HG02870 (cell line): ENCODE results near the gene RNF14.

ENCODE experiments used
- ATAC-seq: cut with Tn5 transposase; IDR thresholded peaks from one replicate; pipeline ENCODE4 v1.9.1; 2021; ENCODE audit warnings: mild to moderate bottlenecking, moderate library complexity; ENCODE audit not compliant: unreplicated experiment

Gene RNF14

DNA sequence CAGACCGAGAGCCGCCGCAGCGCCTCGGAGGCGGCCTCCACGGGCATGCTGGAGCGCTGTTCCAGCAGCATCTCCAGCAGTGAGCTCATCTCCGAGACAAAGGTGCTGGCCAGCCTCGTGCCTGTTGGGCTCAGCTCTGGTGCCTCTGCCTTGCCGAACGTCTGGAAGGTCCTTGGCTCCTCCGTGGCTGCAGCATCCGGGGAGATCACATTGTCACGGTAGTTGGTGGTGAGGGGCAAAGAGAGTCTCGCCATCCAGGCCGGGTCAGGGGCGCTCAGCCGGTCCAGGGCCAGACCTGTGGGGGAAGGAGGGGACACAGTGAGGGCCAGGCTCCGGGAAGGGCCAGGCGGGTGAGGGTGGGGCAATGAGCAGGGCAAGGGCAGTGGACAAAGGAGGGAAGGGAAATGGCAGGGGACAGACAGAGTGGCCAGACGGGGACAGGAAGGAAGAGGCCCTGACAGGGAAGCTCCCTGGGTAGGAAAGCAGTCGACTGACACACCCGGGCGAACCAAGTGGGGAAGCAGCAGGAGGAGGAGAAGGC lies 23.3 kb upstream of the RNF14 start:
- ATAC-seq: no peak

- no peak for ATAC-seq
Measured at GRCh38 chr5:141947316-141947715, 21.6 kb upstream of the RNF14 start.

- no peak for ATAC-seq
Measured at GRCh38 chr5:141948812-141949211, 20.1 kb upstream of the RNF14 start.

- no peak for ATAC-seq
Measured at GRCh38 chr5:141949511-141949910, 19.4 kb upstream of the RNF14 start.

DNA sequence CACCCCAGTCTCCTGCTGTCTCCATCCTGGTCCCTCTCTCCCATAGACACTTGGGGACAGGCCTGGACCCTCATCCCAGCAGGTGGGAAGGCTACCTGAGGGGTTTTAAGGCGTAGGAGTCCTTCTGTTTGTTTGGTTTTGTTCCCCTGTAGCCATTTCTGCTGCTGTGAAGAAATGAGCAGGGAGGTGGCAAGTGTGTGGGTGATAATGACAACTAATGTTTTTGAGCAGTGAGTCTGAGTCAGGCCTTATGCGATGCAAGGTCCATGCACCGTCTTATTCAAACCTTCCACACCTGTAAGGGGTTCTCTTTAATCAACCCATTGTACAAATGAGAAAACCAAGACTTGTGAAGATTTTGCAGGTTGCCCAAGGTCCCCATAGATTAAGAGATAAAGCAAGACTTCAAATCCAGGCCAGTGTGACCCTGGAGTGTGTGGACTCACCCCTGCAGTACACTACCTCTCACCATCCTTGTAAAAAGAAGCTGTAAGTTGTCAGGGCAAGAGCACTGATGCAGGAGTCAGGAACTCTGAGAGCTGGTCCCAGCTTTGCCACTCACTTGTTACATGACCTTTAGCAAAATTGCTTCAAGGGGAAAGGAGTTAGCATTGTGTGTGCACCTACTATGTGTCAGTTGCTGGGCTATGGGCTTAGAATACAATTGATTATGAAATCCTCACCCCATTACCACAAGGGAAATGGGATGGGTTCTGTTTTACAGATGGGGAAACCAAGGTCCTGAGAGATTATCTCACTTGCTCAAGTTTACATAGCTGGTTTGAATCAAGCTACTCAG lies 18.5 kb upstream of the RNF14 start:
- ATAC-seq: no peak

DNA sequence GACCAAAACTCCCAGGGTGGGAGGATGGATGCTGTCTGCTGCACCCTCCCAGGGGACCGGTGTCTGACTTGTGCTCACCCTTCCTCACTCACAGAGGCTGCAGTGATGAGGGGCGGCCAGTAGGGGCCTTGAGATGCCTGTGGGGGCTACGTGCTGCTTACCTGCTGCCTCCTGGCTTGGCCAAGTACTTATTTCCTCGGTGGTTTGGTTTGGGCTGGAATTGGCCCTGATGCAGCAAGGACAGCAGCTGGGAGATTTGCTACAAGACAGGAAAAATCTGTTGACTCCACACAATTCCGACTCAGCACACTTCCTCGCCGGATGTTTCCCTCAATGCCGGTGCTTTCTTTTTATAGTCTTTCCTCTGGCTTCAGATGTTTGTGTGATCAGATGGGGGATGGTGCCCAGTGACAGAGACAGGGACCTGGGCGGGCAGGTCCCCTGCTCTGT lies 17.5 kb upstream of the RNF14 start:
- ATAC-seq: no peak

- ATAC-seq: no peak
Measured at GRCh38 chr5:141952020-141952419, 16.9 kb upstream of the RNF14 start.

DNA sequence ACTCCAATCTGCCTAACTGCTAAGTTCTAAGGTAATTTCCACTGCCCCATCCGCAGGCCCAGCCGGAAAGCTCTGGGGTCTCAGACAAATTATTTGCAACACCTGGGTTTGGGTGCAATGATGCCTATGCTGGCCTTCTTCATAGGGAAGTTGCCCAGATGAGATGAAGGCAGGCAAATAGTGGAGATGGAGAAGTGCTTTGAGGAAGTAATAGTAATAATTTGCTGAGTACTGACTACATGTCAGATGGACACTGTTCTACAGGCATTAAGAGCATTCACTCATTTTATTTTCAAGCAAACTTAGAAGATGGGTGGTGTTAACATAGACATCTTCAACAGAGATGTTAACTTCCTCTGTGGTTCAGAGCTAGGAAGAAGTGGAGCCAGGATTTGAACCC lies 14.7 kb upstream of the RNF14 start:
- no peak for ATAC-seq

GRCh38 chr5:141957367-141957996 lies 11.4 kb upstream of the RNF14 start:
- ATAC-seq: no peak

GRCh38 chr5:141958113-141958512 lies 10.8 kb upstream of the RNF14 start, which contains the start of gene PCDH12:
Gene PCDH12 (minus strand): TSS chr5:141958202. CDS start chr5:141957851, 351 bp downstream.
- ATAC-seq: no peak

DNA sequence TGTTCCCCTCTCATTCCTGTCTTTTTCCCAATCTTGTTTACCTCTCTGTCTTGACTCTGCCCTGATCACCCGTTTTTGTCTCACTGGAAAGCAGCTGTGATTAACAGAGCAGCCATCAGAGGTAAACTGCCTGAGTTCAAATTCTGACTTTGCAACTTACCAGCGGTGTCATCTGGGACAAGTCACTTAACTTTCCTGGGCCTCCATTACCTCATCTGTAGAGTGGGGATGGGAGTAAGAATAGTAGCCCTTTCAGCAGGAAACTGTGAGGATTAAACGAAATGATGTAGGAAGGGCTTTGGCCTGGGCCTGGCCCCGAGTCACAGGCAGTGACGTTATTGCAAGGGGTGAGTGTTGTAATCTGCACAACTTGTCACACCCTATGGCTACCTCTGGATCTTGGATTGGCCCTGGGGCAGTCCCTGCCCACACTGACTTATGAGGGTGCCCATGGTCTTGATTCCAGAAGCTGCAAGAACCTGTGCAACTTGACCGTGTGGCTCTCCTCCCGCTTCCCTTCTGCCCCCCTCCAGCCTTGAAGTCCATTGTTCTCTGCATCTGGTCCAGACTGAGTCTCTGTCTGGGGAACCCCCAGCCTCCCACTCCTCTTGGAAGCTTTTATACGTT lies 10.2 kb upstream of the RNF14 start:
- ATAC-seq: no peak

GRCh38 chr5:141960018-141960417 lies 8.9 kb upstream of the RNF14 start:
- ATAC-seq: no peak

DNA sequence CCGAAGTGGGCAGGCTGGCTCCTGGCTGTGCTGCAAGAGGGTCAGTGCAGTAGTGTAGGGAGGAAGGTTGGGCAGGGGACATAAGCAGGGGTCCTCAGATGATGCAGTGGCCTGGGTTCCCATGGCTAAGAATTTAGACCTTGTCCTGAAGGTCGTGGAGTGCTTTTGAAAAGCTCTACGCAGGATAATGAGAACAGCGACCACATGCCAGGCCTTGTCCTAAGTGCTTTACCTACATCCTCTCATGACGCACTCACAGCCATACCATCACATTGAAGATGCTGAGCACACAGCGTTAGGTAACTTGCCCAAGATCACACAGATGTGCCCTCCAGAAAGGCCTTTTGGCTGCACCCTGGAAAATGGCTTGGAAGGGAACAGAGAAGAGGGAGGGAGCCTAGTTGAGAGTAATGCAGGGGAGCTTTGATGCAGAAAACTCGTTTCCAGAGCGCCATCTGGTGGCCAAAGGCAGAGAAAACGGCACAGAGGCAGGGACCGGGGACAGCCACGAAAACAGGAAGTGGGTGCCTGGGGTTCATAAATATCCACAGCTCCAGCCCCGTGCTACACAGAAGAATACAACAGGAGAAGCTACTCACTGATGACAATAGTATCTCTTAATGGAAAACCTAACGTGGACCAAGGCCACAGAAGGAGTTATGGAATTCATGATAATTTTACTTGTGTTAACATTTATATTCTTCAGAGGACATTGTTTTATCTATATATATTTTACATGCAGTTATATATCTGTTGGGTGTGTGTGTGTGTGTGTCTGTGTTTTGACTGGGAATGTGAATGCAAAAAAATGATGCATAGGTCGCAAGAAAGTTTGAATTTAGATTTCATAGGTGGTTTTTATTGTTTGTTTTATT lies 8.2 kb upstream of the RNF14 start:
- peak; percentile 91 for ATAC-seq

DNA sequence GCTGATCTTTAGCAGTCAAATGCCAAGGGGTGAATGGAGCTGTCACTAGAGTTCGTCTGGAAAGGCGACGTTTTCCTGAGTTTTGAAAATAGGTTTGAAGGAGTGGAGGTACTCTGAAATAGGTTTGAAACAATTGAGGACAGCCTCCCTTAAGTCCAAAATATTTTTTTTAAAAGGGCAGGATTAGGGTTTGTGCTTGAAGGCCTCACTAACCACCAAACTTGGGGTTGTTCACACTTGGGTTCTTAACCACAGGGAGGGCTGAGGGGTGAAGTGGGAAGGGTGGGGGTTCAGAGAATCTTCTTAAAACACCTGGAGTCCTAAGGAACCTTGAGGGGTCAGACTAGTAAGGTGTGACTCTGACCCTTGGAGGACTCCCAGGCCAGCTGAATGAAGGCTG lies 7.4 kb upstream of the RNF14 start:
- no peak for ATAC-seq

- ATAC-seq: no peak
Measured at GRCh38 chr5:141963701-141964100, 5.2 kb upstream of the RNF14 start.

- no peak for ATAC-seq
Measured at GRCh38 chr5:141965071-141965470, 3.8 kb upstream of the RNF14 start.

DNA sequence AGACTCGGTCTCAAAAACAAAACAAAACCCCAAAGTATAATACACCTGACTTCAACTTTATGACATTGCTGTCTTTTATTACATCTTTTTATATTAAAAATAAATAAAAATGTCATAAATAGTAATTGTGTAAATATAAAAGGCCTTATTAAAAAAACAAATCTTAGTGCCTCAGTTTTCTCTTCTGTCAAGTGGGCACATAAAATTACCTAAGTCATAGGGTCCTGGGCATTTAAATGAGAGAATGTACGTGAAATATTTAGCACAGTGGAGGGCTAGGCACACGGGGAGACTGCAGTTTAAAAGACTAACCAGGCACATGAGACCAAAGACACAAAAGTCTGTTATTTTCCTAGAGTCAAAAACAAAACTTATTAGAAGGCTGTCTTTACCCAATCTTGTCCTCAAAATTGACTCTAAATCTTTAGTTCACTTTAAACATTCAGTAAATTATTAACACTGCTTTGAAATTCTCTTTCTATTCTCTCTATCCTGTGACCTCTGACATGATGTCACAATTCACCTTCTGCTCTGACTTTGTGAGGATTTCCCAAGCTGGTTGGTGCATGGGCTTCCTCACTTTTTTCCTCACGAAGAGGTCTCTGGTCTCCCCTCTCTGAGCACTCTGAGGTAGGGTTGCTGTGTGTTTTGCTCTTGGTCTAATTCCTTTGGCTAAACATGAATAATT lies 2.5 kb upstream of the RNF14 start:
- ATAC-seq: no peak

GRCh38 chr5:141966963-141967333 lies 2.0 kb upstream of the RNF14 start:
- ATAC-seq: no peak

DNA sequence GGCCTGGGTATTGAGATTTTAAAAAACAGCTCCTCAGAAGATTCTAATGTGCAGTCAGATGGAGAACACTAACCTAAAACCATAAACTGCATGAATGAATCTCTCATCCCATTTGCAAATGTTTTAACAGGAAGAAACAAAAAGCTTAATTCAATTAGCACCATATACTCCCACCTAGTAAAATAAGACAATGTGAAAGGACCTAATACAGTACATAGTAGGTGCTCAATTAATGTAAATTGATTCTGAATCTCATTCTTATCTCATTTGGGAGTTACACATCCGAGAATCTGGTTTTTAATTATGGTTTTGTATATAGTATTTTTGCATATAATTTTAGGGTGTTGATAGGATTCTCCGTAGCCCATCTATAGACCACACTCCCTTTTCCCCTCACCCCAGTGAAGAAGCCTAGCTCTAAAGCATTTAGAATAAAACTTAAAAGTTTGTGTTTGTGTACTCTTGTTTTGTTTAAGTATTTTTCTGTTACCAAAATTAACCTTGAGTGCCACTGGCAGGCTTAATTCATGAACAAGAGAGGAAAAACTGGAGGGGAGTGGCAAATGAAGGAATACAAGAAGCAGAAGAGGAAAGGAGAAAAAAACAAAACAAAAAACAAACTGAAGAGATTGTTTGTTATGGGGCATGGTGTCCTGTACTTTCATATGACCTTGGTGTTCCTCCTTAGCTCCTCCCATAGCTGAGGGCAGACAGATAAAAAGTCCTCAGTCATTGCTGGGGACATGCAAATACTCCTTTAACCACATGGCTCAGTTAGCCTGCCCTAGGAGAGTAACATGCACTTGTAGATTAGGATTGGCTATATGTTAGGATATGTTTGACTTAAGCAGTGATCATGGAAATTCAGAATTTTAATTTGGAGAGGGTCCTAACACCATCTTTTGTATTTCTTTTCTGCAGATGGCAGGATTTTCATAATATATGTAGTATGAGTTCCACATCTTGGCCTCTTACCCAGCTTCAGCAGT lies 1.2 kb downstream of the RNF14 start:
- ATAC-seq: peak; percentile 42
